ENCODE results near the gene P3H2.

DNA sequence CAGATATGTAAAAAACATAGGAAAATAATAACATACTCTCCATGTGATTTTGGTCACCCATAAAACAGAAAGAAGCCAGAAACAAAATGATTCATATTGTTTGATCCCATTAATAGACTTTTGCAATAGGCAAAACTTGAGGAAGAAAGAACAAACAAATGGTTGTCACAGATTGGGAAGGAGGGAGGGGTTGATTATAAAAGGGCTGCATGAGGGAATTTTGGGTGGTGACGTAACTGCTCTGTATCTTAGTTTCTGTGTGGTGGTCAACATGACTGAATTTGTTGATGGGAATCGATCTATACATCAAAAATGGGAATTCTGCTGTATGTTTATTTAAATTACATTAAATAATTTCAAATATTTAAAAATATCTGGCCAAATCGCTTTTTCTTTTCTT, 86.3 kb downstream of the P3H2 start:
- TF ChIP-seq CTCF (conservative IDR thresholded peaks at IDR 0.05 in 1 of 2, IDR thresholded peaks at IDR 0.05 in 1 of 2; ENCODE audit: extremely low read depth in 1 of 2, insufficient read depth in 1 of 2, low read depth in 1 of 2, low read length in 2 of 2) (no peak), EZH2 (IDR thresholded peaks at IDR 0.05; ENCODE audit: borderline replicate concordance, low read length) (no peak)

Measured in mammary epithelial cell (primary cell).